Suprapubic skin (tissue), 3 donors: ENCODE measurements around the gene SIGLEC15.

Experiments used
- CTCF ChIP-seq, 2 donors: fragments of 200-600 bp in 1 of 2; fragments of 450-650 bp in 1 of 2; sonication (generic) in 1 of 2; IDR thresholded peaks; one replicate each; pipeline ENCODE4 v1.5.1; 2016 to 2019; ENCODE audit warnings: antibody characterized with exemption in 2 of 2, mild to moderate bottlenecking in 1 of 2, moderate library complexity in 1 of 2
- POLR2A ChIP-seq, 2 donors: fragments of 450-650 bp; IDR thresholded peaks; one replicate each; pipeline ENCODE4 v1.6.1; 2017; ENCODE audit warnings: antibody characterized with exemption in 2 of 2, mild to moderate bottlenecking in 2 of 2, moderate library complexity in 2 of 2

- TF ChIP-seq POLR2A (IDR thresholded peaks at IDR 0.05) = no peak
- no peak for TF ChIP-seq CTCF (IDR thresholded peaks at IDR 0.05)
Measured at GRCh38 chr18:45841765-45842442, 16.4 kb downstream of the SIGLEC15 start.
